UCSD-AML1 (cell line): ENCODE measurements around the gene EGFLAM.

Source experiments
- DNase-seq: peaks from one replicate; lab custom pipeline; 2025; ENCODE audit not compliant: unreplicated experiment; lab: John Stamatoyannopoulos, UW

Gene EGFLAM

DNA sequence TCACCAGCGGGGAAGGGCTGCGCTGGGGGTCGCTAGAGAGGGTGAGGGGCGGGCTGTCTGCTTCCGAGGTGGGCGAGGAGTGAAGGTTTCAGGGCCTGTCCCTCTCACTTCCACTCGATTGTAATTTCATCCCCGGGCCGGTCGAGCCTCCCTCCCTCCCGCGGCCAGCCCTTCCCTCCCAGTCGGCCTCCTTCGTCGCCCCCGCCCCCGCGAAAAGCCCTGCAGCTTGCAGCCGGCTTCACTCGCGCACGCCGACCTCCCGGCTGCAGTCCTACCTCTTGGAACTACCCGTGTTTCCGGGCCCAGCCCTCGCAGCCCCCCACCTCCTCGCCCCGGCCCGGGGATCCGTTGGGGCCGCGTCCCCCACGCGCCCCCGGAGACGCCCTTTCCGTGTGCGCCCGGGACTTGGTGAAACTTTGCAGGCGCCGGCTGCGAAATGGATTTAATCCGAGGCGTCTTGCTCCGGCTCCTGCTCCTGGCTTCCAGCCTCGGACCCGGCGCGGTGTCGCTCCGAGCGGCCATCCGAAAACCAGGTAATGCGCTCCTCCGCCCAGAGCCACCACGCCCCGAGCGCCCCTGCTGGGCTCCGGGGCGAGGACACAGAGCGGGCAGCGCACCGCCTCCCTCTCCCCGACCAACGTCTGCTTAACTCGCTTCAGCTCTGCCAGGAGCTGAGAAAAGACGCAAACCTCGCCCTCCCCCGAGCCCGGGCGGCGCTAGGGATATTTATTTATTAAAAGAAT is at the start of gene EGFLAM:
Gene EGFLAM (plus strand): TSS at position 241 of the 743 bp plus-strand sequence. CDS start 196 bp downstream, at position 437.
- DNase-seq, result no peak

DNA sequence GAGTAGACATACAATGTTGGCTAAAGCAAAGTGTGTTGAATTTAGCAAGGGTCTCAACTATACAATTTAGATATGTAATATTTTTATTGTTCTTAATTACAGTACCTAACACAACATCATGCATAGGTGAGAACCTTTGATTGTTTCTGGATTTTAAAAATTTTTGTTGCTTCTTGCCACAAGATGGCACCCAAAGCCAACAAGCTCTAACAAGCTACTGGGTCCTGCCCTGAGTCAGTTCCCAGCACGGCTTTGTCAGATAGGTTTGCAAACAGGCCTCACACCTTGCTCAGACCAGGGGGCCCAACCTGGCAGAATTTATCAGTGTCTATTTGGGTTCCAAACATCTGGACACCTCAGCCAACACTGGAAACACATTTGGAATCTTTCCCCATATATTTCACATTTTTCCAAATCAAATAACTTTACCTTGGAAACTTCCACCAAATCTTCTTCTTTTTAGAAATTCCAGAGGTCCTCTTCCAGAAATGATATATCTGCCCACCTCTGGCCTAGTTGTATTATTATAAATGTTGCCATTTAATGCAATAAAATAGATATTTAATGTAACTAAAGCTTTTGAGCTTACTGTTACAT is 49.5 kb upstream of the EGFLAM start:
- no peak for DNase-seq

DNA sequence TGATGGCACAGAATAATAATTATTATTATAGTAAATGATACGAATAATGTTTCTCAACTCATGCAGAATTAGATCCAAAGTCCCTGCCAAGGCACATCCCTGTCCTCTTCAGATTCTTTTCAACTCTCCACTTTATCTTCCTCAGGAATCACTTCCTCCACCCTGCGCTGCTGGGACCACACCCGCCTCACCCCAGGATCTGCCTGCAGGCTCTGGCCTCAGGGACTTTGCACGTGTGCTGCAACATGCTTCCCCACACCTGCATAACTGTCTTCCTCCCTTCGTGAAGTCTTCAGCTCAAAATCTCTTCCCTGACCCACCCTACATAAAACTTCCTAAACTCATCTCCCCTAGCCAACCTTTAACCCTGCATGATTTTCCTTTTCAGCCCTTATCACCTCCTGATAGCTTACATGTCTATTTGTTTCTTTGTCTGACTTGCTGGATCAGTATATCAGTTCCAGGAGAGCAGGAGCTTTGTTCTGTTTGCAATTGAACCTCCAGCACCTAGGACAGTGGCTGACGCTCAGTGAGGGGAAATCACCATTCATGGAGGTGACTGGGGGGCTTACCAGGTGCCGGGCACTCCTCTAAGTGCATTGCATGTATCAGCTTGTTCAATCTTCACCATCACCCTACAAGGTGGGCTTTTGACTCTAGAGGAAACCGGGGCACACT is 47.5 kb upstream of the EGFLAM start:
- DNase-seq, result no peak

DNA sequence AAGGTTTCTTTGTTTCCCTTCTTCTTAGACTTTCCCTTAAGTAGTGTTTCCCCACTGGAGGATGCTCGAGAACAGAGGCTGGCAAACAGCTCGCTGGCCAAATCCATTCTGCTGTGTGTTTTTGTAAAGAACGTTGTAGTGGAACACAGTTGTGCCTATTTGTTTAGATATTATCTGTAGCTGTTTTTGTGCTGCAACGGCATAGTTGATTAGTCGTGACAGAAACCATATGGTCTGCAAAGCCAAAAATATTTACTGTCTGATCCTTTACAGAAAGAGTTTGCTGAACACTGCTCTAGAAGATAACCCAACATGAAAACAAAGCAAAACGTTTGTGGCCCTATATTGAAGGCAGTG is 47.0 kb upstream of the EGFLAM start:
- DNase-seq, result no peak

DNA sequence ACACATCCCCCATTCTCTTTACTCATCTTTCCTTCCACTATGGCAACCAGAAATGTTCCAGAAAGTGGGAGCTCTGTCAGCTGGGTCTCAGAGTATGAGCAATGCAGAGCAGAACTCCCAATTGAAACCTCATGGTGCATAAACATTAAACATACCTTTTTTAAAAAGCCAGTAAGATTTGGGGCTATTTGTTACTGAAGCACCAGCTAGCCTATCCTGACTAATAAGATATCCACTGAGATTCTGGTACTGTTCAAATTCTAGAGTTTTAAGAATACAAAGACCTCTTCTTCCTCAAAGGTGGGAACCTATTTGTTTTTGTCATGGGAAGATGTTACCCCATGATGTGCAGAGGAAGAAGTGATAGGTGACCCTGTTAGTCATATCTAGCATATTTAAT is 46.1 kb upstream of the EGFLAM start:
- no peak for DNase-seq

DNA sequence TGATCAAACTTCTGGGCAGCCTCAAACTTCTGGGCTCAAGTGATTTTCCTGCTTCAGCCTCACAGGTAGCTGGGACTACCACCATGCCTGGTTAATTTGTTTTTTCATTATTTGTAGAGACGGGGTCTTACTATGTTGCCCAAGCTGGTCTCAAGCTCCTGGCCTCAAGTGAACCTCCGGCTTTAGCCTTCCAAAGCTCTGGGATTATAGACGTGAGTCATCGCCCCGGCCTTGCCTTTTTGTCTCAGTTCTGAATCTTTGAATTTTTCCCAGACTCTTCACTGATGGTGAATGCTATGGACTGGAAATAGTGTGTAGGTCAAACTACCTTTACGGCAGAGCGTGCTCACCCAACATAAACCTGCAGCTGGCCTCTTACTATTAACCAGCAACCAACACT is 32.3 kb upstream of the EGFLAM start:
- DNase-seq, result no peak

DNA sequence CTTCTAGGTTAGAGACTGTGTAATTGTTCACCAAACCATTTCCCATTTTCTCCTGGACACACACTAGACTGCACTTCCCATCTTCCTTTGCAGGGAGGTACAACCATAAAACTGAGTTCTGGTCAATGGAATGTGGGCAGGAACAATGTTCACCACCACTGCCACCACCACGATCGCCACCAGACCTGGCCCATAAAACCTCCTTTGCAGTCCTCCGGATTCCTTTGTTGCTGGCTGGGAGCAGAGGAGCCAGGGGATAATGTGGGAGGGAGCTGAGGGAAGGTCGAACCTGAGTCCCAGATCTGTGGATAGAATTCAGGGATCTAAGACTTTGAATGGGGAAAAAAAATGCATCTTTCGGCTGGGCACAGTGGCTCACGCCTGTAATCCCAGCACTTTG is 29.4 kb upstream of the EGFLAM start:
- no peak for DNase-seq

DNA sequence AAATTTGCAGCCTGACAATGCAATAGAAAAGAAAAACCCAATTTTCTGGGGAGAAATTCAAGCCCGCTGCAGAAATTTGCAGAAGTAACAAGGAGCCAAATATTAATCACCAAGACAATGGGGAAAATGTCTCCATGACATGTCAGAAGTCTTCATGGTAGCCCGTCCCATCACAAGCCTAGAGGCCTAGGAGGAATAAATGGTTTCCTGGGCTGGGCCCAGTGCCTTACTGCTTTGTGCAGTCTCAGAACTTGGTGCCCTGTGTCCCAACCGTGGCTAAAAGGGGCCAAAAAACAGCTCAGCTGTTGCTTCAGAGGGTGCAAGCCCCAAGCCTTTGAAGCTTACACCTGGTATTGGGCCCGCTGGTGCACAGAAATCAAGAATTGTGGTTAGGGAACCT is 23.6 kb upstream of the EGFLAM start:
- no peak for DNase-seq

DNA sequence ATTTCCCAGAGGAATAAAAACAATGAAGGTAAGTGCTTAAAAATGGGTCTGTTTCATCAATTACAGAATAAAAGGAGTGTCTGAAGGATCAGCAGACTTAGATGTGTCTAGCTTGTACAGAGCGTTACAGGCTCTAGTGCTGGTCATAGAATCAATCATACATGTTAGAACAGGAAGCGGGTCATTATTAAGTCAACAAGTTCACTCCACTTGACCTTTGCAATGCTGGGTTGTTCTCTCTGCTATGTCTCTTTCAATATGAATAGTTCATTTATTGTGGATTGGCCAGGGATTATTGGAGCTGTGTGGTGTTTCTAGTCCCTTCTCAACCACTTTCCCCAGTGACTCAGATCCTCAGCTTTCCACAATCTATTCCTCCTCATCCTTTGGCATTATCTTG is 20.7 kb upstream of the EGFLAM start:
- no peak for DNase-seq

DNA sequence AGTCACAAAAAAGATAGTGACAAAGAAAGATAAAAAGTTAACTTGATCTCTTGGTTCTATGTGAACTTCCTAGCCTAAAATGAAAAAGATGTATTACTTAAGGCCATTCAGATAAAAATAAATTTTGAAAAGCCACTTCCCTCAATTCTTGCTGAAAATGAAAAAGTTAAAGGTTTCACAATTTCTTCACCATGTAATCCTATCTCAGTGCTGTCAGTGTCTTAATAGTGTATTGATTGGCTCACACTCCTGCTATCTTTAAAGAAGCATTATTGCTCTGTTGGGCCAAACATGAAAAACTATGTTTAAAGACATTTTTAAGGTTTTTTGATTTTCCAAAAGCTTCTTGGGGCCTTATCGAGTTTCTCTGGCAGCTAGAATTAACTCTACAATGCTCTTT is 18.1 kb upstream of the EGFLAM start:
- DNase-seq, result no peak

DNA sequence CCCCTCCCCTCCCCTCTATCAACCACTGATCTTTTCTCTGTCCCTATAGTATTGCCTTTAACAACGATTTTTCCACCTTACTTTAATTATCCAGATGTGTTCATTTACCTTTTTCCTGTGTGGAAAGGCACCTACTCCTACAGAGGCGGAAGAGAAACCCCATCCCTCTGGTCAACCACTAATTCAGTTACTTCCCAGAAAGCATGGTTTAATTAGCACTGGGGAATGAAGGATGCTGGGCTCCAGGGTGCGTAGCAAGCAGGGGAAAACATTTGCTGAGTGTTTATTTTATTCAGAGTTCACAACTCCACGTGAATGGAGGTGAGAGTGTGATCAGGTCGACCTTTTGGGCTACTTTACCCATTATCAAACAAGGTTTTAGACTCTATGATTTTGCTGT is 16.7 kb upstream of the EGFLAM start:
- no peak for DNase-seq

DNA sequence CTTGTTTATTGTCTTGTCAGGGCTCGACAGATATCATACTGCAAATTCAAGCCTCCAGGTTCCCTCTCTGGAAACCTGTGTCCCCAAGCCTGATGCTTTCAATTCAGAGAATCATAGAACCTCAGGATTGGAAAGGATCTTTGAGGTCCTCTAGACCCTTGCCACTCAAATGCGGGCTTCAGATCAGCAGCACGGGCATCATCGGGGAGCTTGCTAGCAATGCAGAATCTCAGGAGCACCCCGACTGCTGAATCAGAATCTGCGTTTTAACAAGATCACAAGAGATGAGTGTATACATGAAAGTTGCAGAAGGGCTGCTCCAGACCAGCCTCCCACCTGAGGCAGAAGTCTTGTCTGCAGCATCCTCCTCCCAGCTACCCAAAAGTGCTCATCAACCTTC is 13.1 kb upstream of the EGFLAM start:
- no peak for DNase-seq

DNA sequence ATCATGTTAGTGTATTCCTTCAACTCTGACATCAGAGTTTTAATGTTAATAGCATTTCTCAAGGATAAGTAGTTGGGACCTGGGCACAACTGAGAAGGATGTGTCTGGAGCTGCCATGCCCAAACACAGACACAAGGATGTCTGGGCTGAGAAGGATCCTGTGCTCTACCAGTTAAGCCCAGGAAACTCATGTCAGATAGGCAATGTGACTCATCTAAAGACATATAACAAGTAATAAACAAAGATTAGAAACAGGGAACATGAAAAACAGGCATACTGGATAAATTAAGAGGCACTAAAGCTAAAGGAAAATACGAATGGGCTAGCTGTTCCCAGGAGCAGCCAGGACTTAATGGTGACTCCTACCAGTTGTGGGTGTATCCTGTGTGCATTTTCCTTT is 9.1 kb upstream of the EGFLAM start:
- DNase-seq, result no peak

DNA sequence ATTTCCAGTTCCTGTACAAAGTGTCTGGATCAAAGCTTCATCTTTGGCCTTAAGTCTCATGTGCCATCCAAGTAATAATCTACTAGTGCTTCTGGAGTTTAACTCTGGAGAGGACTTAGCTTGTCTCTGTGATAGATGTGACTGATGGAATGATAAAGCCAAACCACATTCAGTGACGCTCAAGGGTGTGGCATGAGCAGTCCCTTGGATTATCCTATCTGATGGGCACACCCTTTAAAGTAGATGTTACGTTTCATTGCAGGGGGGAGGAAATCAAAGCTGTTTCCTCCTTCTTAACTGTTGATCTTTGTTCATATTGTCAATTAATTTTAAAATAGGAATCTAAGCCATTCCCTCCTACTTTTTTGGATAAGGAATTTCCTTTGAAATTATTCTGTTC is 8.5 kb upstream of the EGFLAM start:
- DNase-seq, result no peak

DNA sequence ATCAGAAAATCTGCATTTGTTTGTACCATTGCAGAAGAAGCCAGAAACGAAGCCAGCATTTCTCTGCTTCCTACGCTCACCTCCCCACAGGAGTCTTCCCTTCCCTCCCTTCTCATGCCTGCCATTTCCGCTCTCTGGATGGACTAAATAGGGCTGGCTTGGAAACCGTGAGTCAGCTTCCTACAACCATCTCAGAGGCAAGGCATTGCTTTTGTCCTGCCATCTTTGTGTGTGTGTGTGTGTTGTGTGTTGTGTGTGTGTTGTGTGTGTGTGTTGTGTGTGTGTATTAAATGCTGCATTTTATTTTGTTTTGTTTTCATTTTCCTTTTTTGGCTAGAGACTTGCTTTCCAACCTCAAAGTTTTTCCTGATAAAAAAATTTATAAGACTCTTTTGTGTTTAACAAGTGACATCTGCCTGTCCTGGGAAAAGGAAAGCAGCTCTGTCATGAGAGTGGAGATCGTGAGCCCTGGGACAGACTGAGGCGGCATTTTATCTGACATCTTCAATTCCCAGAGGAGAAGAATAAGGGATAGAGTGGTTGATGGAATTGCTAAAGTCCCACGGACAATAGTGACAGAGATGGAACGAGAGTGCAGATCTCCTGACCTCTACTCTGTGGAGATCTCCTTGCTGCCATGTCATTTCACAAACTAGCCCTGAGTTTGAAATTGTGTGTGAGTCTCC is 7.5 kb upstream of the EGFLAM start:
- no peak for DNase-seq

DNA sequence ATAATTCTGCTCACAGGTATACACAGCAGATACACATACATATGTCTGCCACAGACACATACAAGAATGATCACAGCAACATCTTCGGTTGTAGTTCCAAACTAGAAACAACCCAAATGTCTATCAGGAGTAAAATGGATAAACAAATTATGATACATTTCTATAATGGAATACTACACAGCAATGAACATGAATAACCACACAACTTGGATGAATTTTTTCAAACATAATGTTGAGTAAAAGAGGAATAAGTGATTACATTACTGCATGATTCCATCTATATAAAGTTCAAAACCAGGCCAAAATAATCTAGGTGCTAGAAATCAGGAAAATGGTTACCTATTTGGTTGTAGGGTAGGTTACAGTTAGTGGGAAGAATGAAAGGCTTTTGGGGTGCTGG is 4.6 kb upstream of the EGFLAM start:
- no peak for DNase-seq

DNA sequence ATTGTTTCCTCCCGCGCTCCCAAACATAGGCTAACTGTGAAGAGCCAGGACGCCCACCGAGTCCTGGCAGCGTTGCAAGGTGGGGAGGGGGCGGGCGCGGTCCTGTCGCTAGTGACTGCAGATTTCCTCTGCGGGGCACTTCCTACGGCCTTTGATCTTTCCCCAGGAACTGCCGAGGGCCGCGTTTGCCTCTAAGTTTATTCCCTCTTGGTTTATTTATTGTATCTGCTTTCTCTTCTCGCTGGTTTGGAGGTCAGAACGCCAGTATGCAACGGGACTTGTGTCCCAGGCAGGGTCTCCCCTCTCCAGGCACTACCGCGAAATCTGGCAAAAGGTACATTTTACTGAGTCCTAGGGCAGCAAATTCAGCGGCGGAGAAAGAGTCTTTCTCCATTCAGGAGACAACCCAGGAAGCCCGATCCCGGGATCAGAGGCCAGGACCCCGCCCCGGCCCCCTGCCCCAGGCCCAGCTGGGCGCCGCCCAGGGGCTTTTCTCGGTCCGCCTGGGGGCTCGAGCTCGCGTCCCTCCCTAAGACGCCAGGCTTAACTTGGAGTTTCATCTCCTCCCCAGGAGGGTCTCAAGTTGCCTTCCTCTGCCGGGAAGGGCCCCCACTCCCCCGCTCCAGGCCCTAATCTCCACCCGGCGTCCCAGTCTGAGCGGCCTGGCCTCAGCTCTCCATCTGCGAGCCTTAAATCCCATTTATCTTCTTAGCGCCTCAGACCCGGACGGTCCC is 884 bp upstream of the EGFLAM start:
- no peak for DNase-seq

DNA sequence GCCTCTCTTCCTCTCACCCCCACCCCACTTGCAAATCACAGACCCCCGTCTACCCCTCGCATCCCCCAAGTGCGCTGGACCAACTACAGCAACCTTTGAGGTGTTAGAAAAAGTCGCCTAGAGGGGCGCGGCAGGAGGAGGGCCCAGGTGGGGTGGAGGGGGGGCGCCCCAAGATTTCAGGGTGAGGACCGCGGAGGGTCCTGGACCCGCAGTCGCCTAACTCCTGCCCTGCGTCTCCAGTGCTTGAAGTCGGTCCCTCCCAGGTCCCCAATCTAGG is 379 bp upstream of the EGFLAM start:
- DNase-seq, result no peak

DNA sequence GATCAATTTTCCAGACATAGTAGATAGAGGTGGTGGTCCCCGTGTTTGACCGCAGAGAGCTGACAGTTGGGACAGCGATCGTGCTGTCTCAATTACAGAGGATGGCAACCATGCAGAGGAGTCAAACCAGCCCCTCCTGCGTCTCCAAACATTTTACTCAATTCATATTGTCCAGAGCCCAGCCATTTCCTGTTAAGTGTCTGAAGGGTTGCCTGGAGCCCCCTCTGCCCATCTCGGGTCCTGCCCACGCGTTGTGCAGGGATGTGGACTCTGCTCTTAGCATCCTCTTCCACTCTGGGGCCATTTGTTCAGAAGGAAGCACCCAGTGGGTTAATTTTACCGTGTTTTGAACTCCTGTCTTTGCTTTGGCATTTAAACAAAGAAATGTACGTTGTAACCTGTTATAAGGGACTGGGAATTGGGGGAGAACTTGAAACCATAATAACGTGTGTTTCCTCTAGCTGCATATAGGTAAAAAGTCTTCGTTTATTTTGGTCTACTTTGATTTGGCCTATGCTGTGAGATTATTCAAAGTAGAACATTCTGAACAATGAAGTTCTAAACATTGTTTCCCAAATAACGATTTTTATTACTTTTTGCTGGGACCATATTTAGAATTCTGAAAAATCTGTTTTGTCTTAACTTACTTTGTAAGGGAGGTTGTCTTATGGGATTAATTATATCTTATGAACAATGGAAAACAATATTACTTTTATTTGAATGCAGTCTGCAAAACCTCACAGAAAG is 876 bp downstream of the EGFLAM start:
- no peak for DNase-seq

DNA sequence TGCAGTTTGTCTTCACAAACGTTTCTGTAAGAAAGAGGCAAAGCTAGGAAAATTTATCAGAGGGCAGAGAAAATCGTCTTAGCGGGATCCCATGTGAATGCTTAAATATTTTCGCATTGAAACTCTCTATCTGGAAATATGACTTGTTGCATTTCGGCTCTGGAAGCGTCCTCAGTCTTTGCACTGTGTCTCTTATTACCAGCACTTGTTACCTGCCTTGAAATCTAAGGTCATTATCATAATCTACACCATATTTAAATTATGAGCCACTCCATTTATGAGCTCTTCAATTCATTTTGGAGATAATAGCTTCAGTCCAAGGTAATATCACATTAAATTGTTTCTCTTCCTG is 1.4 kb downstream of the EGFLAM start:
- no peak for DNase-seq

DNA sequence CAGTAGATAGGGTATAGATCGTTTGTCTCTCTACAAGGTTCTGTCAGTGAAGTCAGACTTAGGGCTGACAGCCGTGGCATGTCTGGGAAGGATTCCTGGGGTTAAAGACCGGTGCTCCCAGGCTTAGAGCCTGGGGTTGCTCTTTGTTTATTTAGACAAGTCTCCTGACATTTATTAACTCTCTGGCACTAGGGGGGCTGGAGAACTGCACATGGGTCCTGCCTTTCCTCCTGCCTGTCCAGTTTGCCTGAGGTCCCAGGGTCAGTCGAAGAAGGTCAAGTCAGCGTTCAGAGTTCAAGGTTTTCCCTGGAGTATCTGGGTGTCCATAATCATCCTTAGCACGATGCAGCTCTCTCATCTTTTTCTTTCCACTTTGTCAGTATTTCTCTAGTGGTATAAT is 5.6 kb downstream of the EGFLAM start:
- DNase-seq, result no peak
